ACC112 (cell line): ENCODE results near the gene LMAN2L.

Experiments
- H2AFZ ChIP-seq: fragments of 200-600 bp; sonication (generic); one replicate; pipeline ENCODE4 v1.6.0; 2017; ENCODE audit warnings: antibody characterized with exemption, low read length; ENCODE audit not compliant: unreplicated experiment
- H3K27ac ChIP-seq: fragments of 200-600 bp; sonication (generic); 2 replicates; pipeline ENCODE4 v1.5.1; 2014; ENCODE audit warnings: low read depth, mild to moderate bottlenecking, antibody characterized with exemption, low read length, moderate library complexity
- H3K27me3 ChIP-seq: fragments of 200-600 bp; sonication (generic); 2 replicates; pipeline ENCODE4 v1.6.1; 2014; ENCODE audit warnings: mild to moderate bottlenecking, antibody characterized with exemption, low read length, moderate library complexity, mixed read lengths; ENCODE audit not compliant: insufficient read depth
- H3K36me3 ChIP-seq: fragments of 200-600 bp; sonication (generic); 2 replicates; pipeline ENCODE4 v1.6.1; 2016; ENCODE audit warnings: mild to moderate bottlenecking, antibody characterized with exemption, low read length, moderate library complexity, mixed read lengths; ENCODE audit not compliant: insufficient read depth
- H3K4me1 ChIP-seq: fragments of 200-600 bp; sonication (generic); one replicate; pipeline ENCODE4 v1.6.1; 2016; ENCODE audit warnings: low read length, mixed read lengths; ENCODE audit not compliant: insufficient read depth, unreplicated experiment, control insufficient read depth
- H3K4me3 ChIP-seq: fragments of 200-600 bp; sonication (generic); 2 replicates; pipeline ENCODE4 v1.5.1; 2014; ENCODE audit warnings: mild to moderate bottlenecking, low read depth, low read length
- H3K79me2 ChIP-seq: fragments of 200-600 bp; sonication (generic); one replicate; pipeline ENCODE4 v1.6.0; 2016; ENCODE audit warnings: low read length; ENCODE audit not compliant: control insufficient read depth, unreplicated experiment, insufficient read depth

The LMAN2L gene

GRCh38 chr2:96702098-96702785 lies 37.6 kb downstream of the LMAN2L start:
- peaks cover 6% of the 10 kb centered on the region; the same call in 1 of the 2 replicates for H3K36me3 ChIP-seq
- H3K27me3 ChIP-seq, result no peaks in the 10 kb centered on the region
- H3K79me2 ChIP-seq, result no peaks in the 10 kb centered on the region
- H2AFZ ChIP-seq, result no peak overlapping the region
- no peaks in the 10 kb centered on the region for H3K4me1 ChIP-seq
- H3K4me3 ChIP-seq, result no peak overlapping the region
- H3K27ac ChIP-seq, result no peak overlapping the region

GRCh38 chr2:96701636-96702035 lies 38.2 kb downstream of the LMAN2L start:
- no peak overlapping the region for H2AFZ ChIP-seq
- no peaks in the 10 kb centered on the region for H3K27me3 ChIP-seq
- no peak overlapping the region for H3K27ac ChIP-seq
- no peaks in the 10 kb centered on the region for H3K4me1 ChIP-seq
- no peaks in the 10 kb centered on the region for H3K79me2 ChIP-seq
- H3K4me3 ChIP-seq, result no peak overlapping the region
- peaks cover 6% of the 10 kb centered on the region; the same call in 1 of the 2 replicates for H3K36me3 ChIP-seq

DNA sequence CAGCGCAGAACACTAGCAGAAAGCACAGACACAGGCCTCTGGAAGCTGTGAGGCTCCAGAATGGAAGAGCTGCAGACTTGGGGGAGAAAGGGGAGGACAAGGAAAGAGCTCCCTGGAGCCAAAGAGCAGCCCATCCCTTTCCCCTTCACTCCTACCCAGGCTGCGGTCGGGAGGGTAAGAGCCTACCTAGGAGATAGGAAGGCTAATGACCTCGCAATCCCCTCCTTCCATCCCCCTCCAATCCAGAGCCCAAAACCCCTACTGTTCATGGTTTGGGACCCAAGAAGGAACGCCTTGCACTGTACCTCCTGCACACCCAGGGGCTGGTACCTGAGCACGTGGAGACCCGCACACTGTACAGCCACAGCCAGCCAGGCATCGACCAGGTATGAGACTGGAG lies 39.8 kb downstream of the LMAN2L start:
- Histone ChIP-seq H3K4me3 (no peak overlapping the region), H3K4me1 (no peaks in the 10 kb centered on the region), H3K27me3 (no peaks in the 10 kb centered on the region), H3K36me3 (no peaks in the 10 kb centered on the region), H3K27ac (no peak overlapping the region), H2AFZ (no peak overlapping the region), H3K79me2 (no peaks in the 10 kb centered on the region)

- Histone ChIP-seq H3K27me3 (no peaks in the 10 kb centered on the region), H3K36me3 (no peaks in the 10 kb centered on the region), H3K79me2 (no peaks in the 10 kb centered on the region), H2AFZ (no peak overlapping the region), H3K4me3 (no peak overlapping the region), H3K4me1 (no peaks in the 10 kb centered on the region), H3K27ac (no peak overlapping the region)
Measured at GRCh38 chr2:96699621-96700020, 40.2 kb downstream of the LMAN2L start.

GRCh38 chr2:96699021-96699420 lies 40.8 kb downstream of the LMAN2L start:
- no peaks in the 10 kb centered on the region for H3K79me2 ChIP-seq
- H3K27me3 ChIP-seq, result no peaks in the 10 kb centered on the region
- no peak overlapping the region for H3K4me3 ChIP-seq
- H3K36me3 ChIP-seq, result no peaks in the 10 kb centered on the region
- no peaks in the 10 kb centered on the region for H3K4me1 ChIP-seq
- H3K27ac ChIP-seq, result no peak overlapping the region
- no peak overlapping the region for H2AFZ ChIP-seq

DNA sequence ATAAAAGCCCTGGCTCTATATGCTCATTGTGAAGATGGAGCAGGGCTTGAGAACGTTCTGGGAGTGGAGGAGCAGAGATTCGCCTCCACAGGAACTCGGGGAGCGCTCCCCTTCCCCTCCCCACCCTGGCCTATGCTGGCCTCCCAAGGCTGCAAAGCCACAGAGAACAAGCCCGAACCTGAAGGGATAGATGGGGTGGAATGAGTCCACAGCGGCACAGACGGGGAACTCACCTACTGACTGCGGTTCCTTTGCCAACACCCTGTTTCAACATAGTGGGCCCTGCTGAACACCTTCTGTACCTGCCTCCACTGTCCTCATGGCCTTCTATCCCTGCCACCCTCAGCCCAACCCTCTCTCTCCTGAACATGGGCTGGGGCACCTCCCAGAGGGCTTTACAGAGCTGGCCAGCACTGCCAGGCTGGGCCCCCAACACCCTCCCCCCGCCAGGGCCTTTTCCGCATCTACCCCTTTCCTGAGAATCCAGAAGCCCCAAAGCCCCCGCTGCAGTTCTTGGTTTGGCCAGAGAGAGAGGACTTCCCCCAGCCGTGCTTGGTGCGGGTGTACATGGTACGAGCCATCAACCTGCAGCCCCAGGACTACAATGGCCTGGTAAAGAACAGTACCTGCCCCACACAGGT lies 41.5 kb downstream of the LMAN2L start:
- H3K79me2 ChIP-seq, result no peaks in the 10 kb centered on the region
- no peak overlapping the region for H2AFZ ChIP-seq
- no peak overlapping the region for H3K27ac ChIP-seq
- H3K4me3 ChIP-seq, result no peak overlapping the region
- no peaks in the 10 kb centered on the region for H3K27me3 ChIP-seq
- H3K36me3 ChIP-seq, result no peaks in the 10 kb centered on the region
- no peaks in the 10 kb centered on the region for H3K4me1 ChIP-seq

DNA sequence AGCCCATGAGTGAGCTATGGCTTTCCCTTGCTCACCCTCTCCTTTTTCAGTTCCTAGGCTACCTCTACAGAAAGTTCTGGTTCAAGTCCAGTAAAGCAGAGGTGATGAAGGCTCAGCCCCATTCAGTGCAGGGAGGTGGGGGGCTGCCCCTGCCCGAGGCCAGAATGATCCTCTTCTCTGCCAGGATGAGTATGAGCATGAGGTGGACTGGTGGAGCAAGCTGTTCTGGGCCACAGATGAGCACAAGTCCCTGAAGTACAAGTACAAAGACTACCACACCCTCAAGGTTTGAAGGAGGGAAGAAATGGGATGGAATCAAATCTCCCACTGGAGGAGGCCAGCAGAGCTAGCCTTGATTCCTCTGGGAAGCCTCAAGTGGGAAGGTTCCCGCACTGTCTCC lies 42.4 kb downstream of the LMAN2L start:
- Histone ChIP-seq H3K4me1 (no peaks in the 10 kb centered on the region), H3K27me3 (no peaks in the 10 kb centered on the region), H2AFZ (no peak overlapping the region), H3K4me3 (no peak overlapping the region), H3K27ac (no peak overlapping the region), H3K79me2 (no peaks in the 10 kb centered on the region), H3K36me3 (no peaks in the 10 kb centered on the region)

DNA sequence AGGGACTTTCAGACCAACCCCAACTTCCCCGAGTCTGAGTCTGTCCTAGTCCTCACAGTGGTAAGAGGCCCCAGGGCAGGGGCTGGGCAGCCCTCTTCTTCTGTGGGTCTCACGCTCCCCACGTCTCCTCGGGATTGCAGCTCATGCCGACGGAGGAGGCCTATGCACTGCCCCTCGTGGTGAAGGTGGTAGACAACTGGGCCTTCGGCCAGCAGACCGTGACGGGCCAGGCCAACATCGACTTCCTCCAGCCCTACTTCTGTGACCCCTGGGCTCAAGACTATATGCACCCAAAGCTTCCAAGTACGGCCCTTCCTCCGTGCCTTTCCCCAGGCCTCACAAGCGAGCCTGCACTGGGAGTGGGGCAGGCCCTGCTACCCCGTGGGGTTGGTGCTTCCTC lies 44.3 kb downstream of the LMAN2L start:
- no peaks in the 10 kb centered on the region for H3K4me1 ChIP-seq
- H3K27me3 ChIP-seq, result no peaks in the 10 kb centered on the region
- no peak overlapping the region for H3K4me3 ChIP-seq
- H3K79me2 ChIP-seq, result no peaks in the 10 kb centered on the region
- no peaks in the 10 kb centered on the region for H3K36me3 ChIP-seq
- H2AFZ ChIP-seq, result no peak overlapping the region
- H3K27ac ChIP-seq, result no peak overlapping the region

DNA sequence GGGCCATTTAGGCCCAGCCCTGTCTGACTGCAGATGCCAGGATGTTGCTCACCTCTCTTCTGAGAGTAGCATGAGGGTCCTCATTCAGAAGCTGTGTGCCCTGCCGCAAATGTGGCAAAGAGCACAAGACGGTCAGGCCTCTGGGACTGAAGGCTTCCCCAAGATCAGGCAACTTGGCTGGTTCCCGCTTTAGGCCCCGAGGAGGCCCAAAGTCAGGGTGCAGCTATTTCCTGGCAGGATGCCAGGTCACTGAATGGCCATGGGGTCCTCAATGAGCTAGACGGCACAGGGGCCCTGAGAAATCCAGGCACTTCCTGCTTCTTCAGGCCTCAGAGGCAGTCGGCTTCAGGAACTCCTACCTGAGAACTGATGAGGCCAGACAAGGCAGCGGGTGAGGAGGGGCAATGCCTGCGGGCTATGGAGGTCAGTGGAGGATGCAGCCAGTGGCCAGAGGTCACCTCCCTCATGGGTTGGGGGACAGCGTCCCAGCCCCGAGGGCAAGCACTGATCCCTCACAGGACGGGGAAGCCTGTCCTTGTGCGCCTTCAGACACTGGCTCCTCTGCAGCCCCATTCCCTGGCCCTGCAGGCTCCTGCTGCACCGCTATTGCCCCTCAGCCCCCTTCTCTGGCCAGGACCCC lies 44.9 kb downstream of the LMAN2L start:
- Histone ChIP-seq H2AFZ (no peak overlapping the region), H3K79me2 (no peaks in the 10 kb centered on the region), H3K36me3 (no peaks in the 10 kb centered on the region)

GRCh38 chr2:96694279-96694678 lies 45.6 kb downstream of the LMAN2L start:
- Histone ChIP-seq H3K27ac (no peak overlapping the region), H3K4me3 (no peak overlapping the region), H3K36me3 (no peaks in the 10 kb centered on the region), H2AFZ (no peak overlapping the region), H3K4me1 (no peaks in the 10 kb centered on the region), H3K79me2 (no peaks in the 10 kb centered on the region), H3K27me3 (no peaks in the 10 kb centered on the region)

More for the DNA sequence above, 44.9 kb downstream of the LMAN2L start:
- Histone ChIP-seq H3K4me1 (no peaks in the 10 kb centered on the region), H3K27ac (no peak overlapping the region), H3K4me3 (no peak overlapping the region), H3K27me3 (no peaks in the 10 kb centered on the region)
